Daoy (cell line): ENCODE data around the gene PPP1R1A. TPM values are rescaled to one million over a fixed set of nuclear protein-coding genes. Genes with fewer than 3 reads are reported as not detected.

ENCODE experiments used
- DNase-seq: peaks from one replicate; pipeline ENCODE4 v3.0.0-alpha.2; 2015; ENCODE audit warnings: low read depth
- total RNA-seq: library from RNA; depleted of rRNA; stranded (reverse); fragments of >200 nt; shearing (Covaris generic); gene quantifications from 2 replicates; pipeline ENCODE4 v1.2.3, GENCODE V29; 2014; rRNA removed

The PPP1R1A gene
- total RNA-seq, result not detected in 2 replicates

DNA sequence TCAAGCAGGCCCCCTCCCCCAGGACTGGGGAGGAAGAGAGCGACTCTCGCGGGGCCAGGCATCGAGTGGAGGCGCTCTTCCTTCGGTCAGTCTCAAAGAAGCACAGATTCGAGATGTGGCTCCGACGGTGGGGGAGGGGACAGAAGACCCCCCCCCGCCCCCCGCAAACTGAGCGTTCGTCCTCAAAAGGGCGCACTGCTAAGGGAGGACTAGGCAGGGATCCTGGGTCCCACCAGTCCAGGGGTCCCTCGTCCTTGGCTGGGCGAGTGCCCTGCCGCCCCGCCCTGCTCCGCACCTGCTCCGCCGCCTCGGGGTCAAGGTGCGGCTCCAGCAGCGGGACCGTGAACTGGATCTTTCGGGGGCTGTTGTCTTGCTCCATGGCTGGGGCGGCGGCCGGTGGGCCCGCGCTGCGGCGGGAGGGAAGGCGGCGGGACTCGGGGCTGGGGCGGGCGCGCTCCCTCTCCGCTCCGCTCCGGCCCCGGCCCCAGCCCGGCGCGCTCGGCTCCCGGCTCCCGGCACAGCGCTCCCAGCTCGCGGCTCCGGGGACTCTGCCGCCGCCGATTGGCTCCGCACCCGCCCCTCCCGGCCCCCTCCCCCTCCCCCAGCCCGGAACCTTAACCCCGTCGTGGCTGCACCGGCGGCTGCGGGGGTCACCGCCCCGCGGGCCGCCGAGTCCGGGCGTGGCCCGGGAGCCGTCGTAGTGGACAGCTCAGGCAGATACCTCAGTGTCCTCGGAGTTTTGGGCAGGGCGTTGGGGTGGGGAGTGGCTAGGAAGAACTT lies at the start of gene PPP1R1A:
PPP1R1A (minus strand) TSS at position 550 of the 780 bp plus-strand sequence; CDS start at position 379, 171 bp downstream.
- DNase-seq, result no peak

DNA sequence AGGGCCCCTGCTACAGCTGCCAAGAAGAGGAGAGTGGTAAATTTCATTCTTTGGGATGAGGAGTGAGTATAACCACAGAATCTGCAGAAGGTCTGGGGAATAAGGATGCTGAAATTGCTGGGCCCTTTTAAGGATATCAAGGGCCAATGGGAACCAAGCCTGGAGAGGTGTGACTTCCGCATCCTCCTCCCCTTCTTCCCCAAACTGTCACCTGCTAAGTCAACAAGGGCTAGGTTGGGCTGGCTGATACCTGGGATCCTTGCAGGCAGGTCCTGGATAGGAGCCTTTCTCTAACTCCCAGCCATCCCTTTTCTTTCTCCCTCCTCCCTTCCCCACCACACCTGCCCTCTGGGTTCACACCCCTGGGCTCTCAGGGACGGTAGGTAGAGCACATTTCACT lies 46.3 kb upstream of the PPP1R1A start, which contains the start of gene LACRT:
LACRT (minus strand) TSS at position 101 of the 400 bp plus-strand sequence; CDS start at position 47, 54 bp downstream.
- DNase-seq, result no peak

DNA sequence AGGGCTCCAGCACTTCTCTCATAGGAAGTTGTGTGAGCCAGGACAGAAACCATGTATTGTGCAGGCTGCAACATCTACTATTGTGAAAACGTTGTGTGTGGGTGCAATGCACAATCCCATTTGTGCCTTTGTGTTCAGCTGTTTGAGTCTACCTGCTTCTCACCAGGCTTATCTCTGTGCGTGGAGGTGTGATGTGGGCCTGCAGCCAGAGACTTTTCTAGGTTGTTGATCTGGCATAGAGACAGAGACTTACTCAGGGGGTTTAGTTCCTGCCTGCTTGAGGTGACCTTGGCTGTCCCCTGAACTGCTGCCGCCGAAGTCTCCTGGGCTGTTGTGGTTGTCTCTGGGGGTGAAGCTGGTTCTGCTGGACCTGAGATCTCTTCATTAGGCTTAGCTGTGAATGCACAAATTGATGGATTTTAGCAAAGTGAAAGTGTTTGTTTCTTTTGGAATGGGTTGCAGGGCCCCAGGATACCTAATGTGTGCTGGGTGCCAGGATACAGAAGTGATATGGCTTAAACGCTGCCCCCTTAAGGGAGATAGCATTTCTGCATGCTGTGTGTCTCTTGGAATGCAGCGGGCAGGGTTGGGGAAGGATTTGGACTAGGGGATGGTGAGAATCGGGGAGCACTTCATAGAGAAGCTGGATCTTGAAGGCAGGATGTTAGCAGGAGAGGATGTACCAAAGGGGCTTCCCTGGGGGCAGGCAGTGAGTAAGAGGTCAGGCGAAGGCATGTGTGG lies 43.7 kb upstream of the PPP1R1A start:
- DNase-seq, result peak; percentile 10

DNA sequence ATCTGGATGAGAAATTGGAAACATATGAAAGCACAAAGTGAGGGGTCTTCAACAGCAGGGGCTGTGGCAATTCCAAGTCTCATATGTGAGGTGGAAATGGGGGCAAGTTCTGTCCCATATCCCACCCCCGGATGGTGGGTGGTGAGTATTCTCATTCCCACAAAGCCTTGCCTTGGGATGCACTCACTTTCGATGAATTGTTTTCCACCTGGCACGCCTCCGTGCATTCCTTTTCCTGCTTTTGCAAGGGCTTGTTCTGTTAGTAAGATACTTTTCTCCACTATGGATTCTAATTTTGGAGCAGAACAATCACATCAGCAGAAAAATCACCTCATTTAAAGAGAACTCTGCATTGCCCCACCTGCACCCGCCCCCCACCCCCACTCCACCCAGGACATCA lies 43.1 kb upstream of the PPP1R1A start:
- no peak for DNase-seq

- no peak for DNase-seq
Measured at GRCh38 chr12:54629925-54630324, 41.5 kb upstream of the PPP1R1A start.

DNA sequence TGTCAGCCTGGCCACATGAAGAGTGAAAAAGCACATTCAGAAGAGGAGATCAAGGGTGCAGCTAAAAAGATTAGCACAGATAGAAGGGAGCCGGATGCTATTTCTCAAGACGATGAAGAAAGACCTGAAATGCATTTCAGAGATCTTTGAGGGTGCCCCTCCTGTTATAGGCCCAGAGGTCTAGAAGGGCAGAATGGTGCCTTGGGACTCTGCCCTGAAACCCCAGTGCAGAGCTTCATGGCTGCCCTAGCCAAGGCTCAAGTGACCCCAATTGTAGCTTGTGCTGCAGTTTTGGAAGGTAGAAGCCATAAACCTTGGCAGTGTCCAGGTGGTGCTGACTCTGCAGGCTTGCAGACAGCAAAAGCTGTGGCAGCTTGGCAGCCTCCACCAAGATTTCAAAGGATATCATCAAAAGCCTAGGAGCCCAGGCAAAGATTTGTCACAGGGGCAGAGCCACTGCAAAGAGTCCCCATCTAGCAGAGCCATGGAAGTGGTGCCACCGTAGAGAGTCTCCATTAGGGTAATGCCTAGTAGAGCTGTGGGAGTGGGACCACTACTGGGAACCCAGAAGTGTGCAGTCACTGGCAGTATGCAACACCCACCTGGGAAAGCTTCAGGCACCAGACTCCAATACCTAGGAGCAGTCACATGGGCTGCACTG lies 39.9 kb upstream of the PPP1R1A start:
- DNase-seq, result no peak

GRCh38 chr12:54627304-54627703 lies 38.8 kb upstream of the PPP1R1A start:
- DNase-seq, result no peak

DNA sequence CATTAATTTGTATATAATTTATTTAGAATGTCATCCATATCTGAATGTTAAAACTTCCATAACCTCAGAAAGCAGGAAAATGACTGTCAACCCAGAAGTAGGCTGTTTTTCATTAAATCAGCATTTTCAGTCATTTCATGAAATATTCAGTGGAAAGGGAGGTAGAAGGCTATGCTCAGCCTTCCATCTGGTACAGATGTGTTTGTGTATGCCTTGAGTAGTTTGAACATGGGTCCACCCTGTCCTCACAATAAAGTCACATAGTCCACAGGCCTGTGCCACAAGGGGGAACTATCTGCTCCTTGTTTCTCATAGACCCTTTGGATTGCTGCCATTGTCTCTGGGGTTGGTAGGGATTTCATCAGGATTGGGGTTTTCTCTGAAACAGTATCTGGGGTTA lies 37.1 kb upstream of the PPP1R1A start:
- DNase-seq, result no peak

GRCh38 chr12:54624315-54625279 lies 36.1 kb upstream of the PPP1R1A start:
- no peak for DNase-seq

GRCh38 chr12:54622463-54623183 lies 34.2 kb upstream of the PPP1R1A start:
- no peak for DNase-seq

DNA sequence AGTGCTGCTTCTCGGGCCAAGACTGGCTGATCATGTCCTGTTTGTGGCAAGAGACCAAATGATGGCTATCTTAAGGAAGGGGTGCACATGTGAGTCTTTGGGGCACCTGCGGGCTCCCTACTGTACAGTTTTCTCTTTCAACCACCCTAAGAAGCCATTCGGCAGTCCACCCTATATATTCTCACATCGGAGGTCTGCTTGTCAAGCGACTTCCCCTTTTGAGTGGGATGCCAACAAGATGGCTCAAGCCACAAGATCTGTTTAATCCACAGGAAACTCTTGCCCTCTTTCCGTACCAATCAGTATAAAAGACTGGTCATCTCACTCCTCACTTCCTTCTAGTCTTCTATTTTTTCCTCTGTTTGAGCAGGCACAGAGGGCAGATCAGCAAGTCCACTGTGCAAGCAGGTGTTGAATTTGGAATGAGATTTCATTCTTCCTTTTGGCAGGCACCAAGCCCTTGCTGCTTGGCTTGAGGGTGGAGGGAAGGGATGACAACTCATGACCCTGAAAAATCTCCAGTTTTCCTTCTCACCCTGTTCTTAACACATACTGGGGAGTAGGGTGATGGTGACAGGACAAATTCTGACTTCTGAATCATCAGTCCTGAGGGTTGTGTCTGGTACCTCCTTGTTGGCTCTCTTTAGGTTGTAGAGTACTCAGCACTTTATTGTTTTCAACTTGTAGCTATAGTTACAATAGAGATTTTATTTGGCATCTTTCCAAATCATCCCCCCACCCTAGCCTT lies 28.6 kb upstream of the PPP1R1A start:
- no peak for DNase-seq

DNA sequence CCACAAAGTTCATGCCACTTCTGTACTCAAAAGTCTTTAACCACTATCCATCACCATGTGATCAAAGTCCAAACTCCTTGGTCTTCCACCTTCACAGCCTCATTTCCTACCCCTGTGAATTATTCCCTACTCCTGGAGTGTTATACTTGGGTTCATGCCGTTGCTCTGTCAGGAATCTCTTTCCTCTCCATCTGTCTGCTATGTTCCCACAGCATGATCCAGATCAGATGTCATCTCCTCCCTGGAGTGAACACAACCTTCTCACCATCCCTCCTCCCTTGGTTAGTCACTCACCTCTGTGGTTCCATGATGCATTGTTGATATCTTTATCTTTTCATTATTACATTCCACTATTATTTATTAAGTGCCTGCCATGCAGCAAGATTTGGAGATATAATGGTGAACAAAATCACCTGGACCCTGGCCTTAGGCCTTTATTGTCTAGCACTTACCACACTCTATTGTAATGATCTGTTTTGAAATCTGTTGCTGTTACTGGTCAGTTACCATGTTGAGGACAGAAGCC lies 23.8 kb upstream of the PPP1R1A start:
- DNase-seq, result no peak

DNA sequence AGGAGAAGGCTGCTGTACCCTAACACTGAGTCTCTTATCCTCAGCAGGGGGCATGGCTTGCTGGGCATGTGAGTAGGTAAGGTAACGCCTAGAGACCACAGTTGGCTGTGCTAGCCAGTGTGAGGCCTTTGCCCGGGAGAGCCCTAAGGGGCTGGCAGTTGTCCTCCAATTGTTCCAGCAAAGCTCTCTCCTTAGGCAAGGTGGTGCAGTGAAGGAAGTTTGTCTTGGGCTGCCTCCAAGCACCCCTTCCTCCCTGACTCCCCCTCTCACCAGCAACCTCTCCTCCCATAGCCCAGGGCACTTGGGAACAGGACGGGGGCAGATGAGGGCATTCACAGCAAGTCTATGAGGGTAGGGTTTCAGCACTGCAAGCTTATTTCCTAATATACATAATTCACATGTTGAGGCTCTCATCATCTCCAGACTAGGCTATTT lies 23.3 kb upstream of the PPP1R1A start:
- no peak for DNase-seq

DNA sequence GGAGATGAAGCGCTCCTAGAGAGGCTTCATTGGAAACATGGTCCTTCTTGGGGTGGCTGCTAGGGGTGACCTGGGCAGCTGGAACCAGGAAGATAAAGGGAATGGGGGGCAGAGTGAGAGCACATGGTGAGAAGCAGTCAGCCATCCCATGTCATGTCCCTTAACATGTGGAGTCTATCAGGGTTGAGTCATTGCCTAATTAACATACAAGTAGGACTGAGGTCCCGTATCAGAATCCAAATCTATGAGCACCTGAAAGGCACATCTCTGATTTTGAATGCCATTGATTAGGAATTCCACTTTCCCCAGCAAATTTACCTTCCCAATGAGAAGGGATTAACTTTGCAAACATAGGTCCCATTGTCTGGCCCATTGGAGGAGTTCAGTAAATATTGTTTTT lies 20.3 kb upstream of the PPP1R1A start:
- DNase-seq, result no peak

DNA sequence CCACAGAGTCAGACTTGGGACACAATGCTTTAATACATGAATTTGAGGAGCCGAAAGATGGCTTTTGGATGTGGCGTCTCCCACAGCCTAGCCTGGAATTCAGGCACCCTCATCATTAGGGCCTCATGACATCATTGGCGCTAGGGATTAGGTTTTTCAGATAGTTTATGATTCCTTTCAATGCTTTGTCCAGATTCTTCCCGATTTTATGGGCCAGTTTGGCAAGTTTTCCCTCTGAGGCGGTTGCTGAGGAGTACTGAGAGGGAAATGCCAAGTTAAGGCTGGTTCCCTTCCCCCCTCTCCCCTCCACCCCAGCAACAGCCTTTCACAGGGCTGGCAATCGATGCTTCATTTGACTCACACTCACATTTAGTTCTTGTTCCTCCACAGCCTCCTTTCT lies 19.7 kb upstream of the PPP1R1A start:
- DNase-seq, result no peak

- no peak for DNase-seq
Measured at GRCh38 chr12:54606556-54606955, 18.1 kb upstream of the PPP1R1A start.

DNA sequence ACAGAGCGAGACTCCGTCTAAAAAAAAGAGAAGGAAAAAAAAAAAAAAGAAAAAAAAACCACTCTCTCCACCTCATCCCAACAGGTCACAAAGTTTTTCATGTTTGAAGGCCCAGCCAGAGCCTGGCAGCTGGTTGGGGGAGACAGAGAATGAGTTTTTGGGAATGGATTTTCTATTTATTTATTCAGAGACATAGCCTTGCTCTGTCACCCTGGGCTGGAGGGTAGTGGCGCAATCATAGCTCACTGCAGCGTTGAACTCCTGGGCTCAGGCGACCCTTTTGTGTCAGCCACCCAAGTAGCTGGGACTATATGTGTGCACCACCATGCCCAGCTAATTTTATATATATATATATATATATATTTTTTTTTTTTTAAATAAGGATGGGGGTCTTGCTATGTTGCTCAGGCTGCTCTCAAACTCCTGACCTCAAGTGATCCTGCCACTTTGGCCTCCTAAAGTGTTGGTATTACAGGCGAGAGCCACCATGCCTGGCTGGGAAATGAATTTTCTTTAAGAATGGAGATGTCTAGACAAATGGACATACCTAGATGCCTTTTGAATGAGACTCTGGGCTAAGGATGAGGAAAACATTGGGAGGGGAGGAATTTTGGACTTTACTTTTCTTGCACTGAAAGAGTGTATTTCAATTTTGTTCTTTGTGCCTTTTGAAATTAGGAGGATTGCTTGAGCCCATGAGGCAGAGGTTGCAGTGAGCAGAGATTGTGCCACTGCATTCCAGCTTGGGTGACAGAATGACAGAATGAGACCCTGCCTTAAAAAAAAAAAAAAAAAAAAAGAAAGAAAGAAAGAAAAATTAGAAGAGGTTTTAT lies 16.9 kb upstream of the PPP1R1A start:
- DNase-seq, result no peak

- no peak for DNase-seq
Measured at GRCh38 chr12:54604436-54604835, 16.0 kb upstream of the PPP1R1A start.

GRCh38 chr12:54603872-54604271 lies 15.4 kb upstream of the PPP1R1A start:
- DNase-seq, result no peak
